GM21576 (cell line): ENCODE measurements around the gene ARHGEF4.

Experiments used
- ATAC-seq: cut with Tn5 transposase; IDR thresholded peaks from one replicate; pipeline ENCODE4 v1.9.1; 2021; ENCODE audit warnings: mild to moderate bottlenecking, moderate library complexity; ENCODE audit not compliant: unreplicated experiment

ARHGEF4 gene

DNA sequence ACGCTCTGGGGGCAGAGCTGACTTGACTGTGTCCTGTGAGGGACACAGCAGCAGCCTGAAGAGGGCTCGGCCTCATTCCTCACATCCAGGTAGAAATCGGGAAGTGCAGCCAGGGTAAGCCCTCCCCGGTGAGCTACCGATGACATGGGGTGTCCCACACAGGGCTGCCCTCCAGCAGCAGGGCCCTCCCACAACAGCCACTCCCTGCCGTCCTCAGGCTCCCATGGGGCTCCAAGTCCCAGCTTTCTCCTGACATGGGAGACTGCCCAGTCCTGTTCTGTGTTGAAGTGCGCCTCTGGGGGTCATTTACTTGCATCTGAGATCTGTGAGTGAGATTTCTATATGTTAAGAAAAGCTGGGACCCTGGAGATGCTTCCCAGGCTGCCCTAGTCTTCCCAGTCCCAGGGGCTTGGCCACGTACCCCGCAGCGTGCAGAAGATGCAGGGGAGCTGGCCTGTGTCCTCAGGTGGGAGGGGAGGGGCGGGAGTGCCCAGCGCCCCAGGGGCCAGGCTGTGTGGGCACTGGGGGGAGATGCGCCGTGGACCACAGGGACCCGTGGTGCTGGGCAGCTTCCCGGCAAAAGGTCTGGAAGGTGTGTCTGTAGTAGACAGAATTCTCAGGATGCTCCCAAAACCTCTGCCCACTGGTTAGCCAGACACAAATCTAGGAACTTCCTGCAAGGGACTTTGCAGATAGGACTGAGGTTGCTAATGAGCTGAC, 168.7 kb downstream of the ARHGEF4 start:
- no peak for ATAC-seq

- ATAC-seq = no peak
Observed at GRCh38 chr2:131006561-131006960, 169.8 kb downstream of the ARHGEF4 start.

- ATAC-seq = no peak
Observed at GRCh38 chr2:131008967-131009366, 172.3 kb downstream of the ARHGEF4 start.

- no peak for ATAC-seq
Observed at GRCh38 chr2:131009713-131010475, 173.2 kb downstream of the ARHGEF4 start.

DNA sequence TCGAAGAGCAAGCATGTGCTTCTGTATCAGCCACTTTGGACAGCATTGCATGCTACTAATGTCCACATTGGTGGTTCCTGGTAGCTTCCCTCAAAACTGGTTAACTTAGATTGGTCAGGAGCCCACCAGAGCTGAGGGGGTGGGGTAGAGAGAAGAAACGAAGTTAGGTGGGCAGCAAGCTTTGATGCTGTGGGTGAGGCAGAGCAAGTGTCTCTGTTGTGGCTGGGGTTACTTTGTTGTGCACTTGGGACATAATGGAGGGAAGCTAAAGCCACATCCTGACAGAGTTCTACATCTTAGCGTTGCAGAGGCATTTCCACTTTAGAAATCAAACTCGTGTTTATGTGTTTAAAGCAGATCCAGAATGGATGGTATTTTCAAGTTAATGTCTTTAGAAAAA, 173.9 kb downstream of the ARHGEF4 start:
- no peak for ATAC-seq

DNA sequence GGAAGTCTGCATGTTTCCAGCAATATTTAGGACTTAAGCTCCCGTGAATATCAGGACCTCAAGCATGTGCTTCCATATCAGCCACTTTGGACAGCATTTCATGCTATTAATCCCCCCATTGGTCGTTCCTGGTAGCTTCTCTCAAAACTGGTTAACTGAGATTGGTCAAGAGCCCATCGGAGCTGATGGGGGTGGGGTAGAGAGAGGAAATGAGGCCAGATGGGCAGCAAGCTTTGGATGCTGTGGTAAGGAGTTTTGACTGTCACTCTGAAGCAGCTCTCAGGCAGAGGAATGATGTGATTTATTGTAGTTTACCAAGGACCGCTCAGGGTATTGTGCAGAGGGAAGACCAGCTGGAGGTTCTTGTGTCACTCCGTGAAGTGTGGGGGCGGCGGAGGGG, 174.8 kb downstream of the ARHGEF4 start:
- no peak for ATAC-seq

DNA sequence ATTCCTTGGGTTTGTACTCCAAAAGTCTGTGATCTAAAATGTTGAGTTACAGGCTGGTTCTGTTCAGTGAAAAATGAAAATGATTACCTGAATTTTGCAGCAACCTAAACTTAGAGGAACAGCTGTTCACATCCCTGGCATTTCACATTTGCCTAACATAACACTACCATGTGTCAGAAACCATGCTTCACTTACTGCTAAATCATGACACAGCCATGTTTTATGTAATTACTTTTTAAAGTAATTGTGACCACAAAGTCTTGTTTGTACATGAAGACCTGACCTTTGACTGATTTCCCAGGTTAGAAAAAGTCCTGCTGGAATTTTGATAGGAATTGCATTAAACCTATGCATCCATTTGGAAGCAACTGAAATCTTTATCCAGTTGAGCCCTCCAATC, 177.4 kb downstream of the ARHGEF4 start:
- no peak for ATAC-seq

DNA sequence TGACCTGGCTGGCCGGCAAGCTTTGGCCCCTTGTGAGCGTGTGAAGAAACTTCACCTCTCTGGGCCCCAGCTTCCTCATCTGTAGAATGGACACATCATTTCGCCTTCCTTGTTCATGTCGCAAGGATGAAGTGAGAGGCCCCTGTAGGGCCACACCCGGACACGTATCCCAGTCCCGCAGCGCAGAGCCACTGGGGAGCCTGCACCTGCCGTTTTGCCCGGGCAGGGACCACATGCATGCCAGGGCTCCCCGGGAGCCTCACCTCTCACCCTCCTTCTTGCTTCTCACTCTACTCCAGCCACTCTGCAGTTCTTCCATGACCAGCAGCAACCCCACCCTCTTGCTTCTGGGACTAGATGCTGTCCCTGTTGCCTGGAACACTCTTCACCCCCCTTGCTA, 179.1 kb downstream of the ARHGEF4 start:
- no peak for ATAC-seq

DNA sequence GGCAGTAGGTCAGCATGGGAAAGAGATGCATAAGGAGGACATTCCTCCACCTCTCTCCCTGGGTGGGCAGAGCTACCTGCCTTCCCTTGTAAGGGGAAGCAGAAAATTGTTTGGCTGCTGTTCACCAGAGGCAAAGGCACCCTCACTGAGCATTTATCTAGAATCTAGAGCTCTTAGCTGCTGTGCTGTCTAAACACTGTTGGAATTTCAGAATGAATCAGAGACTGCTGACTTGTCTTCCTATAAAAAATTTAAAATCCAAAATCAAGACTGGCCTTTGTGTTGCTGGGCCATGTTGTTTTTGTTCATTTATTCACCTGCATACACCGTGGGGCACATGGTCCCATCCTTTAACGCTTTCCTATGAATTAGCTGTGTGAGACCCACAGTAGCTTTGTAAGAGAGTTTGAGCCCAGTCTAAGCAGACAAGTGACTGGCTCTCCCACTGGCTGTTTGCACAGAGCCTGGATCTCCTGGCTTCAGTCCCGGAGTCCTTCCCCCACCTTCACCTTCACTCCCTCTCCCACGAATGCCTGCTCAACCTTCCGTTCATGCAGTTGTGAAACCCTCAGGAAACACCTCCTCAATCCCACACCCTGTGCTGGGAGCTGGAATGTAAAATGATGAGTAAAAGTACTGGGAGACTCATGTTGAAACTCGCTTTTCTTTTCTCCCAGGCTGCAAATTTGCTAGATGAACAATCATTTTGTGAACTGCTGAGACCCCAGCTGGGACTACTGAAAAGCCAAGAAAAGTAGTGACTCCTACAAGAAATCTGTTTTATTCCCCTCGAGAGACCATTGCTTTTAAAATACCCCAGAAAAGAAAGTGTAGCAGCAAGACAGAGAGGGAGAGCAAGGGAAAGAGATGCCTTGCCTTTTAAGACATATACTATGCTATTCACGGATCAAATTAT, 180.4 kb downstream of the ARHGEF4 start:
- no peak for ATAC-seq

DNA sequence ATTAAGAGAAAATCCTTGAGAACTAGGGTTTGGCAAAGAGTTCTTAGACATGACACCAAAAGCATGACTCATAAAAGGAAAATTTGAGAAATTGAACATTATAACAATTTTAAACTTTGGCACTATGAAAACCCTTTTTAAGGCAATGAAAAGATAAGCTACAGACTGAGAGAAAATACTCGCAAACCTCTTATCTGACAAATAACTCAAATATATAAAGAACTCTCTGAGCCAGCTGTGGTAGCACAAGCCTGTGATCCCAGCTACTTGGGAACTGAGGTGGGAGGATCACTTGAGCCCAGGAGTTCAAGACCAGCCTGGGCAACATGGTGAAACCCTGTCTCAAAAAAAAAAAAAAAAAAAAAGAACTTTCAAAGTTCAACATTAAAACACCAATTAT, 186.0 kb downstream of the ARHGEF4 start:
- ATAC-seq = no peak

GRCh38 chr2:131023758-131024157, 187.0 kb downstream of the ARHGEF4 start:
- no peak for ATAC-seq

- ATAC-seq = no peak
Observed at GRCh38 chr2:131026919-131027318, 190.2 kb downstream of the ARHGEF4 start.

DNA sequence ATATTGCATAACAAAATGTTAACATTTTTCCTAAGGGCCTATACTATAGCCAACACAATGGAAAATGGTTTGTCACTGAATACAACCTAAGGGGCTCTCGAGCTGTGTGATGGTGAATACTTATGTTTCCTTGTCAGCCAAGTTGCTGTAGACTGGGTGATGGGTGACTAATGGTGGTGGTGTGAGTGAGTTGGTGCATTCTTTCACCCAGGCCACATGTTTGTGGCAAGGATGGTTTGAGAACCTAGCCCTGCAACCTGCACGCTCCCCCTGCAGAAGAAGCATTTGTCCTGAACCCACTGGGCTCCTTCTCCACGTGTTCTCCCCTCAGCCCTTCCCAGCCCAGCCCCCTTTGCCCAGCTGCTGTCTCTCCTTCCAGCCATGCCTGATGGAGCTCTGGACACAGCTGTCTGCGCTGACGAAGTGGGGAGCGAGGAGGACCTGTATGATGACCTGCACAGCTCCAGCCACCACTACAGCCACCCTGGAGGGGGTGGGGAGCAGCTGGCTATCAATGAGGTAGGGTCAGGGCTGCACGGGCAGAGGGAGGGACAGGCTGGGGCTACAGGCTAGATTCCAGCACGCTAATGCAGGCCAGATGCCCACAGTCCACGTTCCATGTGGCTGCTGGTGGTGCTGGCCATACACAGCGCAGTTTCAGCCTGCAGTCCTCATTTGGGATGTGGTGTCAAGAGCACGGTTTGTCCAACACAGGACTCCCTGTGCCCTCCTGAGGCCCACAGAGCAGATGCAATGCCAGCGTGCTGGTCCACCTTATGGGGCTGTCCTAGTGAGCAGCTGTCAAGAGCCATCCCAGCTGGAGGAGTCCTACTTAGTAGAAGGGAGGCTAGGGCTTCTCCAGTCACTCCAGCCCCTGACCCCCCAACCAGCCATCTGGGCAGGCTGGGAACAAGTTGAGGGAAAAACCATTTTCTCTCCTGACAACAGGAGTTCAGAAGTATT, 191.1 kb downstream of the ARHGEF4 start:
- no peak for ATAC-seq

DNA sequence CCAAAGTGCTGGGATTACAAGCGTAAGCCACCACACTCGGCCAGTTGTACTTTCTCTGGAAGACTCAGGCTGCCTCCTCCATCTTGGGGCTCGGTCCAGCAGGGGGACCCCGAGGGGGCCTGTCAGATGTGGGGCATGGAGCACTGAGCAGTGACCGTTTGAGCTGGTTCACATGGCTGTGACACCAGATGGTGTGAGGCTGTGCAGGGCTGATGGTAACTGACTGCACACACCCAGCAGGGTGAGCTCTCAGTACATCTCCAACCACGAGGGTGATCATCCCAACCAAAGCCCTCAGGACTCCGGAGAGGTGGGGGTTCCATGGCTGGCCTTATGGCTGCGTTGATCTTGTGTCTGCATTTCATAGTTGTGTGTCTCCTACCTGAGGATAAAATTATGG, 193.1 kb downstream of the ARHGEF4 start:
- ATAC-seq = no peak

GRCh38 chr2:131030478-131030971, 193.8 kb downstream of the ARHGEF4 start:
- ATAC-seq = no peak

- ATAC-seq = no peak
Observed at GRCh38 chr2:131031431-131031841, 194.7 kb downstream of the ARHGEF4 start.

GRCh38 chr2:131031875-131032274, 195.2 kb downstream of the ARHGEF4 start:
- ATAC-seq = no peak

DNA sequence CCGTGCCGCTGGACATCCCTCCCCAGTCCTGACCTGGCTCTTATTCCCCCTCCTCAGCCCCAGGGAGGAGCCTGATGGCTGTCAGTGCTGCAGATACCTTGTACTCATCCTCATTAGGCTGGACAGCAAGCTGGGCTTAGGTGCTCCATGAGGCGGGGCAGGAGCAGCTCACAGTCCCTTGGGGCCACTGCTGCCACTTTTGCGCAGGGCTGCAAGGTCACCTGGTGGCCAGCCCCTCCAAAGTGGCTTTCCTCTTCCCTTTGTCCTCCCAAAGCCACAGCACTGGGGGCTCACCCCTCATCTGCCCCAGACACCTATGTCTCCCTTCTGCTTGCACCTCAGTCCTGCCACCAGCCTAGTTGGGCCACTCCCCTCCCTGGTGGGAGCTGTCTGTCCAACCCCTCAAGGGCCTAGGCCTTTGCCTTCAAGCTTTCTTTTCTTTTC, 195.7 kb downstream of the ARHGEF4 start:
- ATAC-seq = no peak

GRCh38 chr2:131033786-131034121, 197.0 kb downstream of the ARHGEF4 start:
- ATAC-seq = no peak
